ENCODE measurements around the gene ECE2.
"Not testable (repeated sequence)": the region's sequence is repeated elsewhere in the genome, so short reads cannot be mapped to it uniquely, and the experiment has no call there.

Gene ECE2

GRCh38 chr3:184240384-184241140 lies 35.3 kb upstream of the ECE2 start:
- peak; percentile 64 for DNase-seq

- no peak for DNase-seq
These were observed 34.7 kb upstream of the ECE2 start for GRCh38 chr3:184241141-184241446.

- DNase-seq, result peak; percentile 88
These were observed 34.1 kb upstream of the ECE2 start for GRCh38 chr3:184241447-184242296.

- peak; percentile 20 for DNase-seq
These were observed 33.5 kb upstream of the ECE2 start for GRCh38 chr3:184242297-184242685.

GRCh38 chr3:184248454-184249411 lies 27.1 kb upstream of the ECE2 start, which contains the start of gene ALG3:
ALG3 (minus strand) TSS chr3:184248962; CDS start chr3:184248940, 22 bp downstream.
- peak; percentile 84 for DNase-seq

GRCh38 chr3:184249412-184250166 lies 26.2 kb upstream of the ECE2 start, which contains the start of gene EEF1AKMT4:
EEF1AKMT4 (plus strand) TSS chr3:184249672; CDS start chr3:184249695, 23 bp downstream.
- DNase-seq, result peak; percentile 95

- peak; percentile 90 for DNase-seq
These were observed 25.5 kb upstream of the ECE2 start for GRCh38 chr3:184250167-184250828.

- peak; percentile 17 for DNase-seq
These were observed 20.4 kb upstream of the ECE2 start for GRCh38 chr3:184255291-184256039.

- DNase-seq, result peak; percentile 27
These were observed 18.5 kb upstream of the ECE2 start for GRCh38 chr3:184257083-184257915.

GRCh38 chr3:184258926-184259325 lies 16.9 kb upstream of the ECE2 start:
- DNase-seq, result no peak

GRCh38 chr3:184259396-184259877 lies 16.4 kb upstream of the ECE2 start:
- DNase-seq, result no peak

- DNase-seq, result peak; percentile 97
These were observed 15.7 kb upstream of the ECE2 start for GRCh38 chr3:184259878-184260723.

GRCh38 chr3:184260724-184261269 lies 15.0 kb upstream of the ECE2 start:
- peak; percentile 69 for DNase-seq

GRCh38 chr3:184261270-184261853 lies 14.5 kb upstream of the ECE2 start, which contains the start of gene CAMK2N2:
CAMK2N2 (minus strand) TSS chr3:184261553; CDS start chr3:184261285, 268 bp downstream.
- peak; percentile 99 for DNase-seq

GRCh38 chr3:184261854-184262763 lies 13.7 kb upstream of the ECE2 start:
- DNase-seq, result peak; percentile 92

GRCh38 chr3:184262764-184263179 lies 13.1 kb upstream of the ECE2 start:
- DNase-seq, result no peak

- DNase-seq, result not testable (repeated sequence)
These were observed 8.6 kb upstream of the ECE2 start for GRCh38 chr3:184267249-184267648.
